T-helper 17 cell (primary cell): Measurements from ENCODE around the gene MOGAT2. TPM values are rescaled to one million over a fixed set of nuclear protein-coding genes. Genes with fewer than 3 reads are reported as not detected.

Experiments
- ATAC-seq: fragments of 150-1000 bp; cut with Tn5 transposase; 2 replicates; pipeline ENCODE4 v1.10.0; 2021; ENCODE audit warnings: mild to moderate bottlenecking, moderate library complexity
- DNase-seq, 3 donors: peaks; one replicate each; pipeline versions ENCODE4 v3.0.0 to v3.0.0-alpha.2; 2020 to 2021
- H3K9me3 ChIP-seq: one replicate; pipeline ENCODE4 v1.7.0; 2013; ENCODE audit warnings: low read length, mild to moderate bottlenecking; ENCODE audit not compliant: control insufficient read depth, poor library complexity, severe bottlenecking
- H3K27ac Mint-ChIP-seq: one replicate; pipeline ENCODE4 v1.8.0; 2022; ENCODE audit warnings: mild to moderate bottlenecking, moderate library complexity, mixed read lengths
- H3K27me3 Mint-ChIP-seq: one replicate; pipeline ENCODE4 v1.8.0; 2022; ENCODE audit warnings: mixed read lengths
- H3K36me3 Mint-ChIP-seq: one replicate; pipeline ENCODE4 v1.8.0; 2022; ENCODE audit warnings: low read depth, mixed read lengths
- H3K4me1 Mint-ChIP-seq: one replicate; pipeline ENCODE4 v1.8.0; 2022; ENCODE audit warnings: mild to moderate bottlenecking, mixed read lengths
- H3K4me3 Mint-ChIP-seq: one replicate; pipeline ENCODE4 v1.8.0; 2022; ENCODE audit warnings: mild to moderate bottlenecking, moderate library complexity, mixed read lengths
- total RNA-seq, 4 donors: library from RNA in 2 of 4; stranded (reverse) in 2 of 4; gene quantifications; one replicate each; pipeline ENCODE4 v1.2.3 and lab custom pipeline; 2022 to 2026

Gene MOGAT2
- total RNA-seq, 2 donors from 2014 or later = not detected

DNA sequence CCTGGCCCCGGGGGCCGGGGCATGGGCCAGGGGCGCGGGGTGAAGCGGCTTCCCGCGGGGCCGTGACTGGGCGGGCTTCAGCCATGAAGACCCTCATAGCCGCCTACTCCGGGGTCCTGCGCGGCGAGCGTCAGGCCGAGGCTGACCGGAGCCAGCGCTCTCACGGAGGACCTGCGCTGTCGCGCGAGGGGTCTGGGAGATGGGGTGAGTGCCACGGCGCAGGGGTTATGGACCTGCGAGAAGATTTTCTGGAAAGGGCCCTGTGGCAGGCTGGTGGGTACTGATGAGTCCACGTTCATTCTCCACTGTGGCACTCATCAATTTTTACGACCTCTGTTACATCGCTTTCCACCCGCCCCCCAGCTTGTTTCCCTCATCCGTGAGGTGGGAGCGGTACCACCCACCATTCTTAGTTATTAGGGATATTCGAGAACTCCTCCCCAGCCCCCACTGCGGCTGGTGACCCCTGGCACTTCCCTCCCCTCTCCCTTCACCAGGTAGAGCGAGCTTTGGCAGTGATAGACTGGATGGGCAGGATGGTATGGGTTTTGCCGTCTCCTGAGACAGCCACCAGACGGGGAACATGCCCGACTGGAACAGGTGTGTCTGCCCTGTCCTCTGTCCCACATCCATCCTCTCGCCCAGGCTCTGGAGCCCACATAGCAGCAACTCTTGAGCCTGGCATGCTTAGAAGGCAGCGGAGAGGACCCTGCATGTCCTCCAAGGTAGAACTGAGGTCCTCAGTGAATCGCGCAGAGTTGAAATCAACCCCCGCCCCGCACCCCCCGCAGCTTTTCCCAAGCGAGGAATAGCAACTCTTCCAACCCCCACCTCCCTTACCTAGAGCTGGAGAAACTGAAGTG is 51.5 kb downstream of the MOGAT2 start:
- Mint-ChIP-seq H3K36me3 (no peaks in the 10 kb centered on the region), H3K27me3 (peaks cover 23% of the 10 kb centered on the region), H3K4me1 (peaks cover 26% of the 10 kb centered on the region), H3K27ac (peak overlapping the region; percentile 92), H3K4me3 (peak overlapping the region; percentile 87)
- H3K9me3 ChIP-seq = no peaks in the 10 kb centered on the region
- no peak for DNase-seq
- ATAC-seq = no peak

DNA sequence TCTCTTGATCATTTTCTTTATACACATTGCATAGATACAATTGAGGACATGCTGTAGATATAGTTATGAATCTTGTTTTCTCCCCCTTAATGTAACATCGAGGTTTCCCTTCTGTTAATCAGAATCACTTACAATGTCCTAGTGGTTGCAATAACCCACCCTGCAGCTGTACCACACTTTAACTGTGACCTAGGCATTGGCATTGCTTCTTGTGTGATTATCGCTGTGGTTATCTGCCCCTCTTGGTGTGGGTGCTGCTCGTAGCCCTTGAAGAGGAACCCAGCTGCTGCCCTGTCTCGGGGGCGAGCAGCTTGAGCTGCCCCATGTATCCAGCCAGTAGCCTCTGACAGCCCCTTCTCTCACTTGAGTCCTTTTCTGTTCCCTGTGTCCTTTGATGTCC is 52.5 kb downstream of the MOGAT2 start:
- ATAC-seq (no peak), DNase-seq (no peak)
- Mint-ChIP-seq H3K4me3 (peak overlapping the region; percentile 75), H3K36me3 (no peaks in the 10 kb centered on the region), H3K4me1 (peaks cover 26% of the 10 kb centered on the region), H3K27ac (no peak overlapping the region), H3K27me3 (peaks cover 23% of the 10 kb centered on the region)
- H3K9me3 ChIP-seq = no peaks in the 10 kb centered on the region

DNA sequence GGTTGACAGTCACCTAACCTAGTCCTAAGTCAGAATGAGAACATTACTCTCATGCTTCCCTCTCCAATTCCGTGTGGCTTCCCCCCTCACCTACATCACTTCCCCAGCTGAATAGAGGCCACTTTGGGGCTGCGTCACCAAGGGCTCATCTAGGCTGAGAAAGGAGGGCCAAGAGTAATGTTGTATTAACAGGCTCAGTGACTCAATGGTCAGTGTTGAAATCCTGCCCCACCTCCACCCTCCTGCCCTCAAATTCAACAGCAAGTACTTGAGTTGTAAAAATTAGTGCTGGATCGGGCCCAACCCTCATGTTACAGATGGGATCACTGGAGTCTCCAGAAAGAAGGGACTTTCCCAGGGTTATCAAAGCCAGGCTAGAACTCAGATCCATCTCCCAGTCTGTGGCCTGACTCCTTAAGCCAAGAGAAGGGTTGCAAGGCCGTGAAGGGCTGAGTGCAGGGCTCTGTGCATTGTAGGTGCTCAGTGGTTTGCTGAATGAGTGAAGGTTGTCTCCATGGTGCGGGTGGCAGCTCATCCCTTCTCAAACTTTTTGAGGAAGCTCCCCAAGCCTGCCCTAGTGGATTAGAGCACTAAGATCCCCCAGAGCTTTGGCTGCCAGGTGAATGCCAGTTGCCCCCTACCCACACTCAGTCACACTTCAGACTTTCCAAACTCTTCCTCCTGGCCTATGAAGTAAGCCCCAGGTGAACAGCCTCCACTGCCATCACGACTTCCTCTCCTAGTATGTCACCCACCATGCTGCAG is 54.2 kb downstream of the MOGAT2 start:
- no peaks in the 10 kb centered on the region for H3K36me3 Mint-ChIP-seq
- H3K27me3 Mint-ChIP-seq = peaks cover 23% of the 10 kb centered on the region
- peaks cover 31% of the 10 kb centered on the region for H3K4me1 Mint-ChIP-seq
- no peaks in the 10 kb centered on the region for H3K9me3 ChIP-seq
- no peak for ATAC-seq
- H3K27ac Mint-ChIP-seq = no peak overlapping the region
- no peak for DNase-seq
- no peak overlapping the region for H3K4me3 Mint-ChIP-seq

DNA sequence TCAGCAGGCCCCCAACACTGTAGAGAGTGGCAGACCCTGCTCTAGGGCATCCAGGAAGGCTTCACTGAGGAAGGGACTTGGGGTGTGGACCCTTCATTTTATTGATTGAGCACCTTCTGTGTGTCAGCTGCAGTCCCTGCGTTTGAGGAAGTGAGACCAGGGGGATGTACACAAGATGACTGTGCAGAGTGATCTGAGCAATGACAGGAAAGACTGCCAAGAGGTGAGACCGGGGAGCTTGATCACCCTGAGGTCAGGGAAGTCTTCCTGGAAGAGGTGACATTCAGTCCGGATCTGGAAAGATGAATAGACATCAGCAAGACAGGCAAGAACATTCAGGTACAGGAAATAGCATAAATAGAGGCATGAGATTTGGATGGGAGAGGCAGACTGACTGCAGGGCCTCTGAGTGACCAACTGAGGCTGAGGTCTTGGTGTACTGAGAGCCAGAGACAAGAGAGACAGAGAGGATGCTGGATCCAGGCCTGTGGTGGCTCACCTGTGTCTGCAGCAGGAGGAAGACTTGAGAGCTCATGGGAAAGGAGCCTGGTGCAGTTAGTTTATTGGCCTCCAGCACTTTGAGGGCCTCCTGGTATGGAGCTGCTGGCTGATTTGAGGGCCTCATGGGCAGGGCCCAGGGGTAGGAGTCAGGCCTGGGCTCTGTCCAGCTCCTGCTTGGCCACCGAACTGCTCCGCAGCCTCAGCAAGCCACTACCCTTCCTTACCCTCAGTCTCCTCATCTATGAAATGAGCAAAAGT is 56.1 kb downstream of the MOGAT2 start:
- Mint-ChIP-seq H3K27me3 (peaks cover 12% of the 10 kb centered on the region), H3K4me3 (no peak overlapping the region), H3K27ac (peak overlapping the region; percentile 78), H3K36me3 (no peaks in the 10 kb centered on the region), H3K4me1 (peaks cover 32% of the 10 kb centered on the region)
- peak; percentile 51 for ATAC-seq
- DNase-seq = no peak
- no peaks in the 10 kb centered on the region for H3K9me3 ChIP-seq

GRCh38 chr11:75775056-75775455 is 57.4 kb downstream of the MOGAT2 start:
- ATAC-seq = no peak
- peaks cover 30% of the 10 kb centered on the region for H3K4me1 Mint-ChIP-seq
- H3K36me3 Mint-ChIP-seq = no peaks in the 10 kb centered on the region
- H3K27me3 Mint-ChIP-seq = peaks cover 8% of the 10 kb centered on the region
- H3K9me3 ChIP-seq = no peaks in the 10 kb centered on the region
- H3K27ac Mint-ChIP-seq = no peak overlapping the region
- DNase-seq = no peak
- no peak overlapping the region for H3K4me3 Mint-ChIP-seq

- peaks cover 30% of the 10 kb centered on the region for H3K4me1 Mint-ChIP-seq
- no peaks in the 10 kb centered on the region for H3K36me3 Mint-ChIP-seq
- no peaks in the 10 kb centered on the region for H3K9me3 ChIP-seq
- H3K27me3 Mint-ChIP-seq = no peaks in the 10 kb centered on the region
- DNase-seq (no peak), ATAC-seq (no peak)
- H3K27ac Mint-ChIP-seq = peak overlapping the region; percentile 27
- no peak overlapping the region for H3K4me3 Mint-ChIP-seq
These were observed 58.9 kb downstream of the MOGAT2 start for GRCh38 chr11:75776546-75776945.

DNA sequence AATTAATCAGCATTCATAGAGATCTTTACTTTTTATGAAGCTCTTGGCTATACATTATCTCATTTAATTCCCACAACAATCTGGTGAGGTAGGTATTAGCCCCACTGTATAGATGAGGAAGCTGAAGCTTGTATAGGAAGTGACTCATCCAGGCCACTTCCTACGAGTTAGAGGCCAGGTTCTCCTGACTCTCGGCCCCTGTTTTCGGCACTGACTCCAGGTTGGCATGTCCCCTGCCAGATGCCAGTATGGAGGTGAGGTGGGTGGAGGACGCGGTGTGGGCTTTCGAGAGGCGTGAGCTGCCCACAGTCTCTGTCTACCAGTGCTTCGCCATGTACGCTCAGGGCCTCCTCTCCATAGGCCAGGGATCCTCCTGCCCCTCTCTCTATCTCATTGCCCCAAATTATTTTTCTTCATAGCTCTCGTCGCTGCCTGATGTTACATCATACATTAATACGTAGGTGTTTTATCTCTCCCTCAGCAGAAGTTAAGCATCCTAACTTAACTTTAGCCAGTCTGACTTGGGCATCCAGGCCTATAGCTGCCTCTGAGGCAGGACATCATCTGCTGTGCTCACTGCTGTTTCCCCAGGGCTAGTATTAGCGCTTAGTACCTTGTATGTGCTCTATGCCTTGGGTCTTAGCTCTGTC is 59.9 kb downstream of the MOGAT2 start:
- ATAC-seq (peak; percentile 53), DNase-seq (no peak)
- no peaks in the 10 kb centered on the region for H3K9me3 ChIP-seq
- Mint-ChIP-seq H3K27me3 (no peaks in the 10 kb centered on the region), H3K36me3 (no peaks in the 10 kb centered on the region), H3K27ac (no peak overlapping the region), H3K4me1 (peaks cover 30% of the 10 kb centered on the region), H3K4me3 (no peak overlapping the region)

GRCh38 chr11:75778962-75779361 is 61.3 kb downstream of the MOGAT2 start:
- no peaks in the 10 kb centered on the region for H3K36me3 Mint-ChIP-seq
- no peak for ATAC-seq
- no peak overlapping the region for H3K4me3 Mint-ChIP-seq

DNA sequence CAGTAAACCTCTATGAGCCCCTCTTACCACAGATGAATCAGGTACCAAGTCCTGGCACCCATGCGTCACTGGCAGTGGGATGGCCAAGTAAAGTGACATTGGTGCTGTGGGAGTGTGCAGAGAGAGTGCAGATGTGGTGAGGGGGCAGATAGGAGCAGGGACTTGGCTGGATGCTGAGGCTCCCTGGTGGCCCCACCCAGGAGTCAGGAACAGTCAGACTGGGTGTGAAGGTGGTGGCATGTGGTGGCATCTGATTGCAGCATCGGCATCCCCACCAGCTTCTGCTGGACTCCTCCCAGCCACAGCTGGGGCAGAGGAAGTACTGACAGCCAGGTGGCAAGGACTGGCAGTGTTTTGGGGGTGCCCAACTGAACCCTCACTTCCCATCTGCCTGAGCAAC is 62.3 kb downstream of the MOGAT2 start:
- no peaks in the 10 kb centered on the region for H3K9me3 ChIP-seq
- Mint-ChIP-seq H3K4me3 (no peak overlapping the region), H3K27me3 (no peaks in the 10 kb centered on the region), H3K27ac (no peak overlapping the region), H3K36me3 (no peaks in the 10 kb centered on the region), H3K4me1 (peaks cover 24% of the 10 kb centered on the region)
- DNase-seq = no peak
- ATAC-seq = no peak

More at GRCh38 chr11:75778962-75779361, 61.3 kb downstream of the MOGAT2 start:
- Mint-ChIP-seq H3K27ac (no peak overlapping the region), H3K4me1 (peaks cover 25% of the 10 kb centered on the region), H3K27me3 (no peaks in the 10 kb centered on the region)
- no peaks in the 10 kb centered on the region for H3K9me3 ChIP-seq
- no peak for DNase-seq

GRCh38 chr11:75780888-75781287 is 63.2 kb downstream of the MOGAT2 start:
- ATAC-seq (no peak), DNase-seq (no peak)
- H3K9me3 ChIP-seq = no peaks in the 10 kb centered on the region
- Mint-ChIP-seq H3K36me3 (no peaks in the 10 kb centered on the region), H3K27ac (no peak overlapping the region), H3K4me1 (peaks cover 23% of the 10 kb centered on the region), H3K4me3 (no peak overlapping the region), H3K27me3 (no peaks in the 10 kb centered on the region)

- ATAC-seq (no peak), DNase-seq (no peak)
- no peaks in the 10 kb centered on the region for H3K9me3 ChIP-seq
- H3K27ac Mint-ChIP-seq = no peak overlapping the region
- H3K36me3 Mint-ChIP-seq = no peaks in the 10 kb centered on the region
- peaks cover 20% of the 10 kb centered on the region for H3K4me1 Mint-ChIP-seq
- H3K27me3 Mint-ChIP-seq = no peaks in the 10 kb centered on the region
- H3K4me3 Mint-ChIP-seq = no peak overlapping the region
These were observed 63.7 kb downstream of the MOGAT2 start for GRCh38 chr11:75781296-75781695.

DNA sequence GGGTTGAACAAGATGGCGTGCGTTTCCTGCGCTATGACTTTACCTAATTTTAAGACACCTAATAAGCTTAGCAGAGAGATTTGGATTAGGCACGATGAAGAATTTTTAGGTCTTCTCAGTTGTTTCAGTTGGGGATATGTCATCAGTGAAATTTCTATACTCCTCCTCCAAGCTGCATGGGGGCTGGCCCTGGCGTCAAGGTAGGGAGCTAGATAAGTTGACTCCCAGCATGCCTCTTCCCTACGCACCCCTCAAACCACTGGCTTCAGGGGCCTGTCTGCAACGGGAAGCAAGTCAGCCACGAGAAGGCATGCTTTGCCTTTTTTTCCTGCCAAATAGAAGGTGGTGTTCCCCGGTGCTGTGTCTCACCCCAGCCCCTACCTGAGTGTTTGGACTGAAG is 64.2 kb downstream of the MOGAT2 start:
- no peak overlapping the region for H3K27ac Mint-ChIP-seq
- H3K36me3 Mint-ChIP-seq = no peaks in the 10 kb centered on the region
- H3K9me3 ChIP-seq = no peaks in the 10 kb centered on the region
- DNase-seq (no peak), ATAC-seq (no peak)
- no peaks in the 10 kb centered on the region for H3K27me3 Mint-ChIP-seq
- no peak overlapping the region for H3K4me3 Mint-ChIP-seq
- H3K4me1 Mint-ChIP-seq = peaks cover 18% of the 10 kb centered on the region
